AG04450 (cell line): ENCODE data around the gene OARD1. TPM values are rescaled to one million over a fixed set of nuclear protein-coding genes. Genes with fewer than 3 reads are reported as not detected.

Experiments
- CTCF ChIA-PET: fragments of 300-600, 350-600 bp; formaldehyde crosslinking; extraction: SDS; loops from one replicate; lab custom pipeline; 2022; ENCODE audit warnings: antibody characterized with exemption, inconsistent platforms; lab: Charles Lee
- POLR2A ChIA-PET: fragments of 350-600 bp; formaldehyde crosslinking; extraction: SDS; loops from one replicate; lab custom pipeline; 2021; ENCODE audit warnings: antibody characterized with exemption, inconsistent platforms; lab: Yijun Ruan, JAX
- DNase-seq: peaks from one replicate; pipeline ENCODE4 v3.0.0-alpha.2; 2011; ENCODE audit warnings: low read depth, low spot score
- H3K27ac ChIP-seq: one replicate; pipeline ENCODE4 v1.5.1; 2012; ENCODE audit warnings: low read depth, low read length, control low read depth
- H3K27me3 ChIP-seq: one replicate; pipeline ENCODE4 v1.6.0; 2012; ENCODE audit warnings: low read length; ENCODE audit not compliant: control insufficient read depth, insufficient read depth
- H3K4me3 ChIP-seq: 2 replicates; pipeline ENCODE4 v1.5.1; 2011; ENCODE audit warnings: mild to moderate bottlenecking, low read depth, low read length, control low read depth
- H3K9me3 ChIP-seq: 2 replicates; pipeline ENCODE4 v1.5.1; 2012; ENCODE audit warnings: low read length; ENCODE audit not compliant: control insufficient read depth, insufficient read depth
- CTCF ChIP-seq: IDR thresholded peaks from 2 replicates; pipeline ENCODE4 v1.5.1; 2011; ENCODE audit warnings: low read depth, low read length, control low read depth, inconsistent platforms
- polyA plus RNA-seq: library from polyadenylated mRNA; depleted of rRNA; stranded (reverse); fragments of >200 nt; gene quantifications from 2 replicates; pipeline ENCODE4 v1.2.3, GENCODE V29; 2011

Gene OARD1
- polyA plus RNA-seq, 1 experiment: 10.0 TPM

- no peak for DNase-seq
- ChIA-PET POLR2A (no interaction called here), CTCF (no interaction called here)
- TF ChIP-seq CTCF: no peak
- Histone ChIP-seq H3K9me3 (no peaks in the 10 kb centered on the region), H3K27ac (no peak overlapping the region), H3K27me3 (no peaks in the 10 kb centered on the region), H3K4me3 (no peak overlapping the region)
Measured at GRCh38 chr6:41085182-41085581, 13.0 kb upstream of the OARD1 start.

- CTCF ChIA-PET: interaction anchor here (1.1 to 1.9 kb wide), 3 partner anchors 9 to 99 kb away, joined by 3 to 5 read pairs (median 4); no protein-coding TSS in a partner anchor
Measured at GRCh38 chr6:41083072-41083471, 10.9 kb upstream of the OARD1 start.

GRCh38 chr6:41080621-41081020 lies 8.5 kb upstream of the OARD1 start:
- no peaks in the 10 kb centered on the region for H3K27me3 ChIP-seq
- H3K4me3 ChIP-seq: no peak overlapping the region
- POLR2A ChIA-PET: no interaction called here
- TF ChIP-seq CTCF: no peak
- H3K9me3 ChIP-seq: no peaks in the 10 kb centered on the region
- no peak for DNase-seq
- H3K27ac ChIP-seq: no peak overlapping the region
- CTCF ChIA-PET: interaction anchor here (0.7 to 1.7 kb wide), 2 partner anchors 12 to 287 kb away, joined by 4 to 7 read pairs; no protein-coding TSS in a partner anchor

More at GRCh38 chr6:41083072-41083471, 10.9 kb upstream of the OARD1 start:
- TF ChIP-seq CTCF: no peak
- DNase-seq: no peak
- no peaks in the 10 kb centered on the region for H3K27me3 ChIP-seq
- no peak overlapping the region for H3K27ac ChIP-seq
- POLR2A ChIA-PET: no interaction called here
- H3K4me3 ChIP-seq: no peak overlapping the region
- H3K9me3 ChIP-seq: no peaks in the 10 kb centered on the region

GRCh38 chr6:41079080-41079479 lies 6.9 kb upstream of the OARD1 start:
- DNase-seq: no peak

More at GRCh38 chr6:41079080-41079479, 6.9 kb upstream of the OARD1 start:
- Histone ChIP-seq H3K9me3 (no peaks in the 10 kb centered on the region), H3K4me3 (no peak overlapping the region), H3K27ac (no peak overlapping the region), H3K27me3 (no peaks in the 10 kb centered on the region)
- TF ChIP-seq CTCF: no peak
- POLR2A ChIA-PET: no interaction called here
- CTCF ChIA-PET: interaction anchor here (1.1 to 2.4 kb wide), 3 partner anchors 11 to 102 kb away, joined by 3 to 7 read pairs (median 5); no protein-coding TSS in a partner anchor
